Stomach (tissue), 9 donors: ENCODE results near the gene PODXL2. TPM values are rescaled to one million over a fixed set of nuclear protein-coding genes. Genes with fewer than 3 reads are reported as not detected.
A peak's percentile ranks its signal among the peaks of the same experiment; 100 is the strongest.

Experiments used
- DNase-seq, 2 donors: peaks; one replicate each; pipeline versions ENCODE4 v3.0.0 to v3.0.0-alpha.2; 2013 to 2019
- H3K27ac ChIP-seq, 5 donors: fragments of 200-600 bp in 4 of 5; sonication (generic) in 4 of 5; one replicate each; pipeline ENCODE4 v1.5.1; 2013 to 2019; ENCODE audit warnings: mild to moderate bottlenecking in 1 of 5, moderate library complexity in 1 of 5
- H3K27me3 ChIP-seq, 3 donors: fragments of 200-600 bp; sonication (generic); one replicate each; pipeline ENCODE4 v1.5.1; 2017 to 2019; ENCODE audit warnings: mixed run types in 1 of 3
- H3K36me3 ChIP-seq, 4 donors: fragments of 200-600 bp; sonication (generic); 1 replicate in 3 of 4; 2 replicates in 1 of 4; pipeline ENCODE4 v1.5.1; 2016 to 2019
- H3K4me1 ChIP-seq, 4 donors: fragments of 200-600 bp; sonication (generic); one replicate each; pipeline ENCODE4 v1.5.1; 2016 to 2019
- H3K4me3 ChIP-seq, 4 donors: fragments of 200-600 bp; sonication (generic) in 3 of 4; one replicate each; pipeline ENCODE4 v1.5.1; 2016 to 2019; ENCODE audit warnings: mild to moderate bottlenecking in 1 of 4
- H3K9me3 ChIP-seq, 4 donors: fragments of 200-600 bp; sonication (generic); one replicate each; pipeline ENCODE4 v1.5.1; 2016 to 2019
- EP300 ChIP-seq: sonication (generic); formaldehyde crosslinking; IDR thresholded peaks from one replicate; pipeline ENCODE4 v1.6.1; 2017; ENCODE audit warnings: antibody characterized with exemption
- POLR2A ChIP-seq, 4 donors: fragments of 450-650 bp; IDR thresholded peaks; one replicate each; pipeline ENCODE4 v1.6.1; 2016; ENCODE audit warnings: antibody characterized with exemption in 4 of 4, control low read depth in 2 of 4, mild to moderate bottlenecking in 1 of 4, moderate library complexity in 1 of 4
- POLR2AphosphoS5 ChIP-seq, 3 donors: sonication (generic); formaldehyde crosslinking; IDR thresholded peaks; one replicate each; pipeline ENCODE4 v1.6.1; 2016; ENCODE audit warnings: antibody characterized with exemption in 3 of 3
- WGBS, 5 donors: extraction: QIAGEN DNeasy Blood & Tissue Kit in 3 of 5; methylation state at CpG; one replicate each; pipeline versions ENCODE4 v1.1.5 to v1.1.7; 2013 to 2018; 5-methylcytosine and 5-hydroxymethylcytosine counted together
- intact Hi-C: fragments of 100-400 bp; cut with DNase I; formaldehyde crosslinking; loops from one replicate; pipeline ENCODE4 v1.15.1; 2023; ENCODE audit warnings: low total_unique reads
- polyA plus RNA-seq, 3 donors: library from polyadenylated mRNA; stranded (reverse); fragments of 200-250 nt; gene quantifications; one replicate each; pipeline ENCODE4 v1.2.3, GENCODE V29; 2013
- small RNA-seq, 4 donors: library from RNA; depleted of rRNA; stranded (forward); fragments of <200 nt; gene quantifications; one replicate each; pipeline ENCODE3, GENCODE V24; 2016
- total RNA-seq, 5 donors: library from RNA; depleted of rRNA; stranded (reverse); fragments of >200 nt; gene quantifications; one replicate each; pipeline versions ENCODE4 v1.1.0 to v1.2.3, GENCODE V29; 2014 to 2016
- TF ChIP-seq, protein P1 (sequence below), 7 experiments: fragments of 450-650 bp in 4 of 7; fragments of 200-600 bp in 3 of 7; sonication (generic) in 3 of 7; IDR thresholded peaks; one replicate each; pipeline ENCODE4 v1.5.1; 2016 to 2019; ENCODE audit warnings: antibody characterized with exemption in 7 of 7, control low read depth in 2 of 7, mild to moderate bottlenecking in 1 of 7
- donor health status: healthy with polysubstance abuse.
- donor health status: Bipolar disorder and iron deficiency.
- donor health status: healthy.

Gene PODXL2
- total and polyA plus RNA-seq, 8 donors: 5.3 to 50.9 (median 12.1) TPM

DNA sequence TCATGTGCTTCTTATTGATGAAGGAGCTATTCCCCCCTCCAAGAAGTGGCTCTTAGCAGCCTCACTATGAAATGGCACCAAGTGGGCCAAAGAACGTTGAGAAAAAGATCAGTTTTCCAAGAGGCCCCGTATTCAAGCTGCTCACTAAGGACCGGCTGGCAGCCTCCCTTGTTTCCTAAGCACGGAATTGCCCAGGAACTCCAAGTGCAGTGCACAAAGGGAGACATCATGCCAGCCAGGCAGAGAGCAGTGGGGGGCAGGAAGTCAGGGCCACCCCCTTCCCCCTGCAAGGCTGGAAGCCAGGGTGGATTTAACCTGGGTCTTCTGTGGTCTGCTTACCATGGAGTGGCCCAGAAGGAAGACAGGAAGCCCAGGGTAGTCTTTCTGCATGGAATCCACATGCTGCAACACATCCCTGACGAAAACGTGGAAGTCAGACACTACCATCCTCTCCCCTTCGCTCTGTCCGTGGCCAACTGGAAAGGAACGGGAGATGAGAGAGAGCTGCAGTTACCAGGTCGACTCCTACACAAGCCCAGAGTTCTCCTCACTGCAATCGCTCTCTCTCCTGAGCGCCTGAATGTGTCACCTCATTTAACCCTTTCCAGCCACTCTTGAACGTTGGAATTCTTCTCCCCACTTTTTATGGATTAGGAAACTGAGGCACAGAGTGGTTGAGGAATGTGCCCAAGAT is 93.3 kb downstream of the PODXL2 start:
- H3K9me3 ChIP-seq: no peaks in the 10 kb centered on the region
- TF ChIP-seq EP300: no peak
- TF ChIP-seq, protein P1, sequence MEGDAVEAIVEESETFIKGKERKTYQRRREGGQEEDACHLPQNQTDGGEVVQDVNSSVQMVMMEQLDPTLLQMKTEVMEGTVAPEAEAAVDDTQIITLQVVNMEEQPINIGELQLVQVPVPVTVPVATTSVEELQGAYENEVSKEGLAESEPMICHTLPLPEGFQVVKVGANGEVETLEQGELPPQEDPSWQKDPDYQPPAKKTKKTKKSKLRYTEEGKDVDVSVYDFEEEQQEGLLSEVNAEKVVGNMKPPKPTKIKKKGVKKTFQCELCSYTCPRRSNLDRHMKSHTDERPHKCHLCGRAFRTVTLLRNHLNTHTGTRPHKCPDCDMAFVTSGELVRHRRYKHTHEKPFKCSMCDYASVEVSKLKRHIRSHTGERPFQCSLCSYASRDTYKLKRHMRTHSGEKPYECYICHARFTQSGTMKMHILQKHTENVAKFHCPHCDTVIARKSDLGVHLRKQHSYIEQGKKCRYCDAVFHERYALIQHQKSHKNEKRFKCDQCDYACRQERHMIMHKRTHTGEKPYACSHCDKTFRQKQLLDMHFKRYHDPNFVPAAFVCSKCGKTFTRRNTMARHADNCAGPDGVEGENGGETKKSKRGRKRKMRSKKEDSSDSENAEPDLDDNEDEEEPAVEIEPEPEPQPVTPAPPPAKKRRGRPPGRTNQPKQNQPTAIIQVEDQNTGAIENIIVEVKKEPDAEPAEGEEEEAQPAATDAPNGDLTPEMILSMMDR (IDR thresholded peaks at IDR 0.05): no peak
- no peak for TF ChIP-seq POLR2A (IDR thresholded peaks at IDR 0.05)
- TF ChIP-seq POLR2AphosphoS5 (IDR thresholded peaks at IDR 0.05): no peak
- 41 to 70% (median 66%) methylated on average over 13 of the region's 13 CpGs for WGBS, 5 donors
- no peak for DNase-seq
- H3K4me1 ChIP-seq: peaks cover 15 to 47% (median 28%) of the 10 kb centered on the region in 4 donors
- peaks cover 0 to 15% (median 0%) of the 10 kb centered on the region in 4 donors for H3K36me3 ChIP-seq
- H3K27ac ChIP-seq: peak overlapping the region in 4 of 5 donors; percentile 19 to 61 (median 49)
- H3K4me3 ChIP-seq: no peak overlapping the region
- intact Hi-C loops: no loop called here
- no peaks in the 10 kb centered on the region for H3K27me3 ChIP-seq

Small RNA genes within 50 kb of the gene (small RNA-seq; reads per million reads assigned to genes)
- gene MIR7976: 0 to 0.08 (median 0.03) reads per million in 4 donors

Other genes starting within 250 kb of the PODXL2 start
- 10 to 100 TPM; 12.8 to 46.4 (median 25.8) TPM for gene TPRA1, start 38.5 kb upstream of the PODXL2 start, total RNA-seq
- gene TPRA1, start 38.5 kb upstream of the PODXL2 start, polyA plus RNA-seq: 10 to 100 TPM; 10.1 to 22.9 (median 14.6) TPM
- gene MCM2, start 30.8 kb upstream of the PODXL2 start, total RNA-seq: 10 to 100 TPM in 1 of 5 donors, 1 to 10 TPM in 3, not detected in 1; 2.6 to 16.5 (median 7.6) TPM
- 1 to 10 TPM; 3.4 to 6.8 (median 5.4) TPM for gene MCM2, start 30.8 kb upstream of the PODXL2 start, polyA plus RNA-seq
- 100 to 1,000 TPM in 1 of 5 donors, 10 to 100 TPM in 4; 22.0 to 113 (median 56.6) TPM for gene ABTB1, start 43.8 kb downstream of the PODXL2 start, total RNA-seq
- gene ABTB1, start 43.8 kb downstream of the PODXL2 start, polyA plus RNA-seq: 10 to 100 TPM; 25.7 to 36.3 (median 34.4) TPM
- gene MGLL, start 193.3 kb downstream of the PODXL2 start, total RNA-seq: 100 to 1,000 TPM in 1 of 5 donors, 10 to 100 TPM in 4; 10.5 to 118 (median 55.1) TPM
- gene MGLL, start 193.3 kb downstream of the PODXL2 start, polyA plus RNA-seq: 10 to 100 TPM; 17.3 to 50.9 (median 25.0) TPM